Fibroblast of the conjunctiva (primary cell): ENCODE results near the gene KHDRBS1.
"Not testable (repeated sequence)": the region's sequence is repeated elsewhere in the genome, so short reads cannot be mapped to it uniquely, and the experiment has no call there.

Experiments used
- DNase-seq: peaks from one replicate; pipeline ENCODE4 v3.0.0-alpha.2; 2010; ENCODE audit warnings: low read depth

KHDRBS1 gene, protein sequence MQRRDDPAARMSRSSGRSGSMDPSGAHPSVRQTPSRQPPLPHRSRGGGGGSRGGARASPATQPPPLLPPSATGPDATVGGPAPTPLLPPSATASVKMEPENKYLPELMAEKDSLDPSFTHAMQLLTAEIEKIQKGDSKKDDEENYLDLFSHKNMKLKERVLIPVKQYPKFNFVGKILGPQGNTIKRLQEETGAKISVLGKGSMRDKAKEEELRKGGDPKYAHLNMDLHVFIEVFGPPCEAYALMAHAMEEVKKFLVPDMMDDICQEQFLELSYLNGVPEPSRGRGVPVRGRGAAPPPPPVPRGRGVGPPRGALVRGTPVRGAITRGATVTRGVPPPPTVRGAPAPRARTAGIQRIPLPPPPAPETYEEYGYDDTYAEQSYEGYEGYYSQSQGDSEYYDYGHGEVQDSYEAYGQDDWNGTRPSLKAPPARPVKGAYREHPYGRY

DNA sequence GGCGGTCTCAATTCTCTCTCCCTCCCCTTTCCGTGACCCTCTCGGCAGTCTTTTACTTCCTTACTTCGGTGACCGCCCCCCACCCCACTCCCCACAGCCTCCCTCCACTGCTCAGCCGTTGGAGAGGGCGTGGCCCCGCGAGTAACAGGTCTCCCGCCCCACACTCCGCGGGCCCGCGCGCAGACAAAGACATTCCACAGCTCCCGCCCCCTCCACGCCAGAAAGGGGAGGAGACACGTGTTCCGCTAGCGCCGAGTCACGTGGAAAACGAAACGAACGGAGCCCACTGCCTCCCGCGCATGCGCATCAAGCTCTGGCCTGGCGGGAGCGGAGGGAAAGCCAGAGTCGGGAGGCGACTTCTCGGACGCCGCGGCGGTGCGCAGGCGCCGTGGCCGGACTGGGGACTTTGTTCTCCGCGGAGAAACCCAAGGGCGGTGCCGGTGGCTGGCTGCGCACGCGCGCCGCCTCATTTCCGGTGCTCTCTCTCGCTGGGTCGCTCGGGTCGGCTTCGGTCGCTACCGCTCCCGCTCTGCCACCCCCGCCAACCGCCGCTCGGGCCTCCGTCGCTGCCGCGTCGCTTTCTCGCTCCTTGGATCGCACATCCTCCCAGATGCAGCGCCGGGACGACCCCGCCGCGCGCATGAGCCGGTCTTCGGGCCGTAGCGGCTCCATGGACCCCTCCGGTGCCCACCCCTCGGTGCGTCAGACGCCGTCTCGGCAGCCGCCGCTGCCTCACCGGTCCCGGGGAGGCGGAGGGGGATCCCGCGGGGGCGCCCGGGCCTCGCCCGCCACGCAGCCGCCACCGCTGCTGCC is at the start of gene KHDRBS1:
Gene KHDRBS1 (plus strand): TSS at position 483 of the 813 bp plus-strand sequence. CDS start 128 bp downstream, at position 611.
- DNase-seq, result peak; percentile 99

DNA sequence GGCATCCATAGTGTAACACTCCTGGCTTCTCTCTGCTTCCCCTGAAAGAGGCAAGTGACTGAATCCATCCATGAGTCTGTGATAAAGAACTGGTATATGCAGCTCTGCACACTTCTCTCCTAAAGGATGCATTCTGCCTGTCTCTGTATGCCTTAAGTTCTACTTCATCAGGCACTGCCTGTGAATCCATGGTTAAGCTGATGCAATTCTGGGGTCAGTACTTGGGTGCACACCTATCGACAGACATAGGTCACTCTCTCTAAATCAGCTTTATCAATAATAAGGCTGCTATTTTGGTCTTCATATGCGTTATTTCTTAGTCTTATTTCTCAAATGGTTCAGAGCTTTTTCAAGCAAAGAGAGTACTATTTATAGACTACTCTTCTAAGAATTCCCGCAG is 42.8 kb upstream of the KHDRBS1 start:
- DNase-seq, result no peak

DNA sequence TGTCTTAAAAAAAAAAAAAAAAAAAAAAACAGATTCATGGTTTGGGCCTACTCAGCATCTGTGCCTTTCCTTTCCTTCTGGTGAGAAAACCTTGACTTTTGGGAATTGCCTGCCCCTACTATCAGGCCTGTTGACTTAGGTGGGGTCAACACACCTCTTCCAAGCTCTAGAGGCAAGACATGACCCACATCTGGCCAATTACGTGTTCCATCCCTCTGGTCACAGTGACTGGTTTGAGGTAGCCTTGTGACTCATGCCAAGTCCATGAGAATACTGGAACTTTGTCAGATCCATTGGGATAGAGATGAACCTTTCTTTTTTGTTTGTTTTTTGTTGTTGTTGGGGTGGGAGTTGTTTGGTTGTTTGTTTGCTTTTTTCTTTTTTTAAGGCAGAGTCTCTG is 37.3 kb upstream of the KHDRBS1 start:
- DNase-seq, result no peak

DNA sequence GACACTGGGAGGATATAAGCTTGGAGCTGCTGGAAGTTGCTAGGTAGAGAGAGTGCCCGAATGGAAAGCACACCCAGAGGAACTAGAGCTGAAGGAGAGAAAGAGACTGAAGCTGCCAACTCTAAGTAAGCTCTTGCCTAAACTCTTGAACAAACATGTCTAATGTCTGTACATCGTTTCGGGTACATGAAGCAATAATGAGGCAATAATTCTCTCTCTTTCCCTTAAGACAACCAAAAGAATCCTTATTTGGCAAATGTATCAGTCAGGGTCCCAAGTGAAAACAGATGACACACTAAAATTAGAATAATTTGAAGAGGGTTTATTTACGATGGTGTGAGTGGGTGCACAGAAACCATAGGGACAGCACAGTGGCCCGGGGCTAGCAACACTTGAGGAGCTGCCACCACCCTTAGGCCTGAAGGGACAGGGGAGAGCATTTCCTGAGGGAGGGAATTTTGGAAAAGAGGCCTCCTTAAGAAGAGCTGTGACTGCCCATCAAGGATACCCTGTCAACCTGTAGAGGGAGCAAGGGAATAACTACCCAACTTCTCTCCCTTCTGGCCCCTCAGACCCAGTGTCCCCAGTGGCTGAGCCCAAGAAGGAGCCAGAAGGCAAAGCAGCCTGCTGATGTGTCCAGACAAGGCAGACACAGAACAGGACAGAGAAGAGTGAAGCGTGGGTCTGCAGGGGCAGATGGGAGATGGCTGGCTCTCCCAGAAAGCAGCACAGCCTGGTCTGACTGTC is 36.1 kb upstream of the KHDRBS1 start:
- peak; percentile 91 for DNase-seq

DNA sequence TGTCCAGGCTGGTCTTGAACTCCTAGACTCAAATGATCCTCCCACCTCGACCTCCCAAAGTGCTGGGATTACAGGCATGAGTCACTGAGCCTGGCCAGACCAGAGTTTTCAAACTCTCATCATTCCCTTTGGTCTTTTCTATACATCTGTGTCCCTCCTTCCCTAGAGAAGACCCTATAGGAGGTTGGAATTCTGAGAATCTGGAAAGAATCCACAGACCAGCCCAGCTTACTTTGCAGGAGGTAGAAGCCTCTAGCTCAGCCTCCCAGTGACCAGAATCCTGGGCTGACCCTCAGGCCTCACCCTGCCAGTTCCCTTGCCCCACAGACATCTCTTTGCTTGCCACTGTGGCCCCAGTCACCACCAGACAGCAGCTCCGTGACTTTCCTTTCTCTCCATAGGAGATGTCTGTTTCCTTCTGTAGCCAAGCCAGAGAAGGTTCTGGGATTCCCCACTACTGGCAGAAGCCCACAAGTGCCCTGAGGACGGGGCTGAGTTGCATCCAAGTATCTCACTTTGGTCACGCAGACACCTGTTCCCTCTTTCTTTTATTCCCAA is 34.7 kb upstream of the KHDRBS1 start:
- DNase-seq, result no peak

DNA sequence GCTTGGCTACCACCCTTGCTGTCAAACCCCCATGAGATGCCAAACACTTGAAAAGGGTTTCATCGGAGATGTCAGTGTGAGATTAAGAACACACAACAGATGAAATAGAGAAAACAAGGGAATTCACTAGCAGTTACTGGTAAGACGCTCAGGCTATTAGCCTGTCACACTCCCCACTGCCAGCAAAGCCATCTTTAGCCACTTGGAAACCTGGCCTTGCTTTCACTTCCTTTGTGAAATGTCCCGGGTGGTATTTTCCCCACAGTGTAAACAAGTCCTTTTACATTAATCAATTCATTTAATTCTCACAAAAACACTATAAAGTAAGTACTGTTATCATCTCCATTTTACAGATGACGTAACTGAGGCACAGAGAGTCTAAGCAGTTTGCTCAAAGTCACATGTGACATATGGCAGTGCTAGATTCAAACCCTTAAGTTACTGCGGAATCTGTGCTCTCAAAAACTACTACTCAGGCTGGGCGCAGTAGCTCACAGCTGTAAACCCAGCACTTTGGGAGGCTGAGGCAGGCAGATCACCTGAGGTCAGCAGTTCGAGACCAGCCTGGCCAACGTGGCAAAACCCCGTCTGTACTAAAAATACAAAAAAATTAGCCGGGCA is 32.7 kb upstream of the KHDRBS1 start:
- no peak for DNase-seq

DNA sequence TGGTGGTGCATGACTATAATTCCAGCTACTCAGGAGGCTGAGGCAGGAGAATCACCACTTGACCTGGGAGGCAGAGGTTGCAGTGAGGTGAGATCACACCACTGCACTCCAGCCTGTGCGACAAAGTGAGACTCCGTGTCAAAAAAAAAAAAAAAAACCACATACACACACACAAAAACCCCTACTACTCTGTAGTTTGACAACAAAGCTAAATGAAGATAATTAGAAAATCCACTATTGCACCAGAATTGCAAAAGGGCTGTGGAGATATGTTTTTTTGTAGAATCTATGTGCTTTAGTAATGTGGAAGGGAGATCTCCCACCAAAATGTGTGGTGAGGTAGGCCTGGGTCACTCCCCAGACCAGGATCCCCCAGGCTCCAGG is 32.2 kb upstream of the KHDRBS1 start:
- no peak for DNase-seq

DNA sequence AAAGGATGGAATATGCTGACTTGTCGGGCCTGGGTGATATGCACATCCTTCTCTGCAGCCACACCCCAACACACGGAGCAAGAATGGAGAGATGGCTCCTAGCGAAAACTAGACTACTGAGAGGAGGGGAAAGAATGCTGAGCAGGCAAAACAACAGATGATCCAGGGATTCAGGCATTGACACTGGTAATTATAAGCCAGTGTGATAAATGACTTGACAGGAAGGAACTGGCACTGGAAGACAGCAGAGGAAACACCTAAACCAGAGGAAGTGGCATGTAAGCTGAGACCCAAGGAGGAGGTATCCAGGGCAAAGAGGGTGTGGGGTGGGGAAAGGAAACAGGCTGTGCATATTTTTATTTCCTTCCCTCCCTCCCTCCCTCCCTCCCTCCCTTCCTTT is 31.7 kb upstream of the KHDRBS1 start:
- DNase-seq, result no peak

DNA sequence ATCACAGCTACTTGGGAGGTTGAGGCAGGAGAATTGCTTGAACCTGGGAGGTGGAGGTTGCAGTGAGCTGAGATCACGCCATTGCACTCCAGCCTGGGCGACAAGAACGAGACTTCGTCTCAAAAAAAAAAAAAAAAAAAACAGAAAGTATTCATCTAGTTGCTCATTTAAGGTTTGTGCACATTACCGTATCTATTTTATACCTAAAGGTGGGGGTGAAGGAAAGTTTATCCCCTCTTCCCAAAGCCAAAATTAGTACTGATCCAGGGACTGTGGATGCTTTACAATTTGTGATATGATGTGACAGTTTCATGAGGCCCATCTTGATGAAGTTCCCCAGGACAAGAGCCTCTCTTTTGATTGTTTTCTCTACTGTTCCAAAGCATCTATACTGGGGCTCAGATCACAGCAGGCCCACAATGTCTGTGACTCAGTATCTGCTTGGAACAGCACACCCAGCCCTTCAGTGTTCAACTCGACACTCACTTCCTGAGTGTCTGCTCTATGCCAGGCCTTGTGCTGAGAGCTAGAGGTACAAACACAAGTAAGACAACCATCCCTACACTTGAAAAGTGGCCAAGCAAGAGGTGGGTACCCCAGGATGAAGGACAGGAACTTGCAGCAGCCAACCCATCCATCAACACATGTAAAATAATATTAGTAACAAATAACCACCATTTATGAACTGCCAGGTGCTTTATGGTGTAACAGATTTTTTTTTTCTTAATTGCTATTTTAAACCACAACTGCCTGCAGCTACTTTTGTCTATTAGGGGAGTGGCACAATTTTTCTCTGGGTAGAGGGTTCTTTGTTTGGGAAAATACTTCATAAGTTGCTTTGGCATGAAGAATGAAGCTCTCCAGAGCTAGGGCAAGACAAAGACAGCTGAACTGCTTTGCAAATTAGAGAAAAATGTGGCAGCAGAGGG is 29.0 kb upstream of the KHDRBS1 start:
- no peak for DNase-seq

DNA sequence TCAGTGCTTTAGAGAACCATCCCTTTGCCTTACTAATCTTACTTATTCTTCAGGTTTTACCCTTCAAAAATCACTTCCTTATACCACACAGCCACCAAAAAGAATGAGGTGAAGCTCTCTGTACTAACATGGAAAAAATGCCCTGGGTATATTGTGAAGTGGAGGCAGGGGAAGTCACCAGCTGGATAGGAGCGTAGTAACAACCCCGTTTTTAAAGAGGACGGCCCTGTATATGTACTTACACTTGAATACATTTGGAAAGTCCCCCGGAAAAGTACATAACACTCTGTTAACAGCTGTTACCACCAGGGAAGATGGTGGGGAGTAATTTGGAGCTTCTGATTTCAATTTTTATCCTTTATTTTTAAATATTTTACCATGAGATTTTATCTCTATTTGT is 28.2 kb upstream of the KHDRBS1 start:
- no peak for DNase-seq

DNA sequence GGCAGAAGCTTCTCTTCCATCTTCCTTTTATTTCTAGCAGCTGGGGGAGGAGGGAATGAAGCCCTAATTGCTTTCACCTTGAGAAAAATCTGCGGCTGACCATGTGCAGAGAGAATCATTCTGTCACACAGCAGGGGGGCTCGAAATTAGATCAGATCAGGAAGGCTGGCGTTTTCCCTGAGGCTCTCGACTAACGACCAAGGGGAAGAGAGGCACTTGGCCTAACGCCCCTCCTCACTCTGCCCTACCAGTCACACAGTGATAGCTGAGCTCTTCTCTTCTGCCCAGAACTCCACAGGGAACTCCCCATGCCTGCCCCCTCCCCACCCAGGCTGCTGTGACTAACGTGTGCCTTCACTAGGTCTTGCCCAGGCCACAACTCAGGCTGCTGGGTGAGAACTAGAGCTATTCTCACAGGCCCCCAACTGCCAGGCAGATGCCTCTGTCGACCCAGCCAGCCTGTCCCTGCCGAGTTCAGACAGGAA is 26.5 kb upstream of the KHDRBS1 start:
- no peak for DNase-seq

DNA sequence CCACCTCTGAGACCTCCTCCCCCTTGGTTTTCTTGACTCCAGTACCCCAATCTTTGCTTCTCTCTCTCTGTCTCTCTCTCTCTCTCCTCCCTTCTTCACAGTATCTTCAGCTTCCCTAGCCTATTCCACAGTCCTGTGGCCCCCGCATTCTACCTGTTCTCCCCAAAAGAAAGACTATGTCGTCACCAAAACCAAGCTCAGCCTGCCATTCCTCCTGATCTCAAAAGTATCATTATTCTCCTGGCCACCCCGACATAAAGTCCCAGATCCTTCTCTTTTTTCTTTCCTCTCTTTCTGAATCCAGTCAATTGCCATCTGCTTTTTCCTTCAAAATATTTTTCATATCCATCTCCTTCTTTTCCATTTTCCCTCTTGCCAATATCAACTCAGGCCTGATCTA is 23.7 kb upstream of the KHDRBS1 start:
- no peak for DNase-seq

DNA sequence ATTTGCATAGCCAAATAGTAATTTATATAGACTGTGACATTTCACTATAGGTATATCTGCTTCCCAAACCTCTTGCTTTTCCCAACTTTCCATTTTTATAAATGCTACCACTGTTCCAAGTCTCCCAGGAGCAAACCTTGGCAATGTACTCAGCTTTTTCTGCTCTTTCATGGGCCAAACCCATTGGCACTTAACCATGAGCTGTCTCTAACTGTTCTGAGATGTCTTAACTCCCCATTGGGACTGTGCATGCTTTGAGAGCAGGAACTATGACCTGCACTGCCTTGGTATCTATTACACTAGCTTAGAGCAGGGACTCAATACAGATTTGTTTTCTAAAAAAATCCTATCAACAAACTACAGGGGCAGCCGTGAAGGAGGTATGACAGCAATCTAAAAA is 22.5 kb upstream of the KHDRBS1 start:
- no peak for DNase-seq

DNA sequence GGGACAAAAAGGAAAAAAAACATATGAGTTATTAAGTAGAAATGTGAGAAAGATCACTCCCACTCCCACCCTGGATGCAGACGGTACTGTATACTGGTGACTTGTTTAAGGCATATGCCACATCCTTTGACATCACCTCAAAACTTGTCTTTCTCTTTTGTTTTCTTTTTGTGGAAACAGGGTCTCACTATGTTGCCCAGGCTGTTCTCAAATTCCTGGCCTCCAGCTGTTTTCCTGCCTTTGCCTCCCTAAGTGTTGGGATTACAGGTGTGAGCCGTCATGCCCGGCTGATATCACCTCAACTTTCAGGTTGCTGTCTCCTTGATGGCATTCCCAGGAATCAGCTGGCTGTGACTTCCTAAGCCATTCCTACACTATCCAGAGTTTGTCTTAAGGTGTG is 18.4 kb upstream of the KHDRBS1 start:
- DNase-seq, result no peak

DNA sequence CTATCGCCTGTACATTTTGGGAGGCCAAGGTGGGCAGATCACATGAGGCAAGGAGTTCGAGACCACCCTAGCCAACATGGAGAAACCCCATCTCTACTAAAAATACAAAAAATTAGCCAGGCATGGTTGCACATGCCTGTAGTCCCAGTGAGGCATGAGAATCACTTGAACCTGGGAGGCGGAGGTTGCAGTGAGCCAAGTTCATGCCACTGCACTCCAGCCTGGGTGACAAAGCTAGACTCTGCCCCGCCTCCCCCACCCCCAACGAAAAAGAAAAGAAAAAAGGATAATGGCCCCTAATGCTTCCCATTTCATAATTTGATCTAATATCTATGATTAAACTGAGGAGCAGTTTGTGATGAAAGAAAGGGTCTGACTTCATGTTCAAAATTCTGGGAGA is 17.5 kb upstream of the KHDRBS1 start:
- DNase-seq, result not testable (repeated sequence)

DNA sequence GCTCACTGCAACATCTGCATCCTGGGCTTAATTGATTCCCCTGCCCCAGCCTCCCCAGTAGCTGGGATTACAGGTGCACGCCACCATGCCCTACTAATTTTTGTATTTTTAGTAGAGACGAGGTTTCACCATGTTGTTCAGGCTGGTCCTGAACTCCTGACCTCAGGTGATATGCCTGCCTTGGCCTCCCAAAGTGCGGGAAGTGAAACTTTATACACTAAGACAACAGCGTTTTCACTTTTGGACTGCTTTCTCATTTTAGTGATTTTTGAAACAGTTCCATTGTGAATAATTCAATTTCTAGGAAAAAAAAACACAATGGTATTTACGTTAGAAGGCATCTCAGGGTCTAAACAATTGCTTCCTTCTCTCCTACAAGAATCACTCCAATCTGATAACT is 11.8 kb upstream of the KHDRBS1 start:
- DNase-seq, result no peak

DNA sequence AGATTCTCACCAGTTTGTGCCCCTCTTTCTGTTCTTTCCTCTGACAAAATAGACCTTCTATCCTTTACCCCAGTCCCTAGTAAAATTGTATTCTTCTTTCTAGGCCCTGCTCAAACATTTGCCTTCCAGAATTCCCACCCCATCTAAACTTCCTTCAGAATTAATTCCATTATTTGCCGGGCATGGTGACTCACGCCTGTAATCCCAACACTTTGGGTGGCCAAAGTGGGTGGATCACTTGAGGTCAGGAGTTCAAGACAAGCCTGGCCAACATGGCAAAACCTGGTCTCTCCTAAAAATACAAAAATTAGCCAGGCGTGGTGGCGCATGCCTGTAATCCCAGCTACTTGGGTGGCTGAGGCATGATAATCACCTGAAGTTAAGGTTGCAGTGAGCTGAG is 11.4 kb upstream of the KHDRBS1 start:
- not testable (repeated sequence) for DNase-seq

DNA sequence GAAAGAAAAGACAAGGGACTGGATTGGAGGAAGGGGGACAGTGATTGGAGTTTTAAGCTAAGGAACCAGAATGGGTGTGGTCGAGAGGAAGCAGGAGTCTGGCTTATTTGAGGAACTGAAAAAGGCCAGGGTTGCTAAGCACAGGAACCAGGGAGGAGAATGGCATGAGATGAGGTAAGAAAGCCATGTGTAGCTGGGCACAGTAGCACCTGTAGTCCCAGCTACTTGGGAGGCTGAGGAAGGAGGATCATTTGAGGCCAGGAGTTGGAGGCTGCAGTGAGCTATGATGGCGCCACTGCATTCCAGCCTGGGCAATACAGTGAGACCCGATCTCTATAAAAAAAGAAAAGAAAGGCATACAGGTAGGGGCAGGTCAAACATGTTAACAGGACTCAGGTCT is 8.1 kb upstream of the KHDRBS1 start:
- no peak for DNase-seq

DNA sequence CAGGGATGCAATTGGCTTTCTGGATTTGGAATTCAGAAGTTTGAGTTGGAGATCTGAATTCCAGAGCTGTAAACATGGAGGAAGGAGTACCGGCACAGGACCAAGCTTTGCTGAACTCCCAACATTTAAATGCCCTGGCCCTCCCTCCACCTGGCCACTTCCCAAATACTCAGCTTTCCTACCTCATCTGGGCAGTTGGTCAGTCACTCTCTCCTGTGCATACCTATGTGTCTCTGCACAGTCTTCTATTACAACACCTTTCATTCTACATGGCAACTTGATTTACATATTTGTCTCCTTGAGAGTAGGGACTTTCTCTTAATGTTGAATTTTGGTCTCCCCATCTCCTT is 6.1 kb upstream of the KHDRBS1 start:
- no peak for DNase-seq

DNA sequence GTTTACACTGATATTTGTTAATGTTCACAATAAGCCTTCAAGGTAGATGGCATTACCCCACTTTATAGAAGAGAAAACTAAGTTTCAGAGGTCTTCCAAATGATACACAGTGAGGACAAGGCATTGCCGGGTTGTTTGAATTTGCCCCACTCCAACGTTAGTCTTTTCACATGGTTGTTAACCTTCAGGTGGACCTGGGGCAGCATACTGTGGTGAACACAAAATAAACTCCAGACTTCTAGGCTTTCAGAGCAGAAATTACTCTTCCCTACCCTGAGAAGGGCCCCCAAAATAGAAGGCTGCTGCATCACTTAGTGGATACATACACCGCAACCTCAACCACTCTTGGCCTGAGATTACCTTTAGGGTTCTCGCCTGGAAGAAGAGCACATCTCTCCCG is 3.4 kb upstream of the KHDRBS1 start:
- DNase-seq, result no peak
